ENCODE data around the gene LONP1.

LONP1 gene

GRCh38 chr19:5714816-5715215, 5.1 kb downstream of the LONP1 start:
- TF ChIP-seq FOXA1 (IDR thresholded peaks at IDR 0.05): no peak
- TF ChIP-seq CTBP1 (IDR thresholded peaks at IDR 0.05; ENCODE audit: borderline replicate concordance): no peak
- TF ChIP-seq HDGF (IDR thresholded peaks at IDR 0.05; ENCODE audit: borderline replicate concordance): no peak
- no peak for TF ChIP-seq BHLHE40 (IDR thresholded peaks at IDR 0.05; ENCODE audit: borderline replicate concordance)
- TF ChIP-seq L3MBTL2 (conservative IDR thresholded peaks at IDR 0.05): no peak
- TF ChIP-seq ZNF384 (IDR thresholded peaks at IDR 0.05): no peak
- no peak for TF ChIP-seq NFRKB (IDR thresholded peaks at IDR 0.05)
- TF ChIP-seq SP1 (IDR thresholded peaks at IDR 0.05): no peak
- TF ChIP-seq PKNOX1 (IDR thresholded peaks at IDR 0.05): no peak
- TF ChIP-seq ARNT (IDR thresholded peaks at IDR 0.05): no peak
- TF ChIP-seq FOXM1 (IDR thresholded peaks at IDR 0.05; ENCODE audit: borderline replicate concordance): no peak
- TF ChIP-seq TARDBP (IDR thresholded peaks at IDR 0.05): no peak
- no peak for TF ChIP-seq SUZ12 (IDR thresholded peaks at IDR 0.05)
- POLR2A ChIA-PET: interaction anchor here (1.1 to 1.2 kb wide), 2 partner anchors 9 to 24 kb away, joined by 3 read pairs; no protein-coding TSS in a partner anchor
- CTCF ChIA-PET: interaction anchor here (1.0 kb wide), 1 partner anchor 27 kb away, joined by 3 read pairs; no protein-coding TSS in a partner anchor
- DNase-seq (ENCODE audit: extremely low spot score): no peak

GRCh38 chr19:5713228-5713627, 6.7 kb downstream of the LONP1 start:
- TF ChIP-seq PKNOX1 (IDR thresholded peaks at IDR 0.05) (no peak), SP1 (IDR thresholded peaks at IDR 0.05) (no peak), L3MBTL2 (conservative IDR thresholded peaks at IDR 0.05) (no peak), ZNF384 (IDR thresholded peaks at IDR 0.05) (no peak), NFRKB (IDR thresholded peaks at IDR 0.05) (no peak), FOXM1 (IDR thresholded peaks at IDR 0.05; ENCODE audit: borderline replicate concordance) (no peak), ELF4 (IDR thresholded peaks at IDR 0.05) (no peak), CTBP1 (IDR thresholded peaks at IDR 0.05; ENCODE audit: borderline replicate concordance) (no peak), ARNT (IDR thresholded peaks at IDR 0.05) (no peak), SUZ12 (IDR thresholded peaks at IDR 0.05) (no peak), HDGF (IDR thresholded peaks at IDR 0.05; ENCODE audit: borderline replicate concordance) (no peak), FOXA1 (IDR thresholded peaks at IDR 0.05) (no peak), FOXK2 (IDR thresholded peaks at IDR 0.05) (no peak), BHLHE40 (IDR thresholded peaks at IDR 0.05; ENCODE audit: borderline replicate concordance) (no peak), TARDBP (IDR thresholded peaks at IDR 0.05) (no peak), LEF1 (IDR thresholded peaks at IDR 0.05; ENCODE audit: borderline replicate concordance) (no peak)
- no peak for DNase-seq (ENCODE audit: extremely low spot score)
- CTCF ChIA-PET: no interaction called here
- POLR2A ChIA-PET: no interaction called here

- DNase-seq (ENCODE audit: extremely low spot score): no peak
- POLR2A ChIA-PET: interaction anchor here (1.1 kb wide), 1 partner anchor 22 kb away, joined by 3 read pairs; no protein-coding TSS in a partner anchor
- no peak for TF ChIP-seq LEF1 (IDR thresholded peaks at IDR 0.05; ENCODE audit: borderline replicate concordance)
- no peak for TF ChIP-seq HDGF (IDR thresholded peaks at IDR 0.05; ENCODE audit: borderline replicate concordance)
- no peak for TF ChIP-seq L3MBTL2 (conservative IDR thresholded peaks at IDR 0.05)
- TF ChIP-seq CTBP1 (IDR thresholded peaks at IDR 0.05; ENCODE audit: borderline replicate concordance): no peak
- no peak for TF ChIP-seq PKNOX1 (IDR thresholded peaks at IDR 0.05)
- no peak for TF ChIP-seq ZNF384 (IDR thresholded peaks at IDR 0.05)
- TF ChIP-seq FOXA1 (IDR thresholded peaks at IDR 0.05): no peak
- TF ChIP-seq NFRKB (IDR thresholded peaks at IDR 0.05): no peak
- no peak for TF ChIP-seq FOXM1 (IDR thresholded peaks at IDR 0.05; ENCODE audit: borderline replicate concordance)
- TF ChIP-seq SUZ12 (IDR thresholded peaks at IDR 0.05): no peak
- TF ChIP-seq ARNT (IDR thresholded peaks at IDR 0.05): no peak
- TF ChIP-seq FOXK2 (IDR thresholded peaks at IDR 0.05): no peak
- TF ChIP-seq ELF4 (IDR thresholded peaks at IDR 0.05): no peak
- no peak for TF ChIP-seq TARDBP (IDR thresholded peaks at IDR 0.05)
- CTCF ChIA-PET: no interaction called here
These were observed 8.2 kb downstream of the LONP1 start for GRCh38 chr19:5711713-5712161.

- no peak for DNase-seq (ENCODE audit: extremely low spot score)
- POLR2A ChIA-PET: no interaction called here
- TF ChIP-seq PKNOX1 (IDR thresholded peaks at IDR 0.05) (no peak), HDGF (IDR thresholded peaks at IDR 0.05; ENCODE audit: borderline replicate concordance) (no peak), FOXA1 (IDR thresholded peaks at IDR 0.05) (no peak), CTBP1 (IDR thresholded peaks at IDR 0.05; ENCODE audit: borderline replicate concordance) (no peak), FOXM1 (IDR thresholded peaks at IDR 0.05; ENCODE audit: borderline replicate concordance) (no peak), L3MBTL2 (conservative IDR thresholded peaks at IDR 0.05) (no peak), TARDBP (IDR thresholded peaks at IDR 0.05) (no peak), SP1 (IDR thresholded peaks at IDR 0.05) (no peak), LEF1 (IDR thresholded peaks at IDR 0.05; ENCODE audit: borderline replicate concordance) (no peak), NFRKB (IDR thresholded peaks at IDR 0.05) (no peak), FOXK2 (IDR thresholded peaks at IDR 0.05) (no peak), ARNT (IDR thresholded peaks at IDR 0.05) (no peak), ELF4 (IDR thresholded peaks at IDR 0.05) (no peak), BHLHE40 (IDR thresholded peaks at IDR 0.05; ENCODE audit: borderline replicate concordance) (no peak), ZNF384 (IDR thresholded peaks at IDR 0.05) (no peak), SUZ12 (IDR thresholded peaks at IDR 0.05) (no peak)
- CTCF ChIA-PET: no interaction called here
These were observed 8.9 kb downstream of the LONP1 start for GRCh38 chr19:5711025-5711424.
